HG02642 (cell line): ENCODE results near the gene SPSB4.

ENCODE experiments used
- ATAC-seq: cut with Tn5 transposase; IDR thresholded peaks from one replicate; pipeline ENCODE4 v1.9.1; 2021; ENCODE audit warnings: mild to moderate bottlenecking; ENCODE audit not compliant: unreplicated experiment, poor library complexity

Gene SPSB4

DNA sequence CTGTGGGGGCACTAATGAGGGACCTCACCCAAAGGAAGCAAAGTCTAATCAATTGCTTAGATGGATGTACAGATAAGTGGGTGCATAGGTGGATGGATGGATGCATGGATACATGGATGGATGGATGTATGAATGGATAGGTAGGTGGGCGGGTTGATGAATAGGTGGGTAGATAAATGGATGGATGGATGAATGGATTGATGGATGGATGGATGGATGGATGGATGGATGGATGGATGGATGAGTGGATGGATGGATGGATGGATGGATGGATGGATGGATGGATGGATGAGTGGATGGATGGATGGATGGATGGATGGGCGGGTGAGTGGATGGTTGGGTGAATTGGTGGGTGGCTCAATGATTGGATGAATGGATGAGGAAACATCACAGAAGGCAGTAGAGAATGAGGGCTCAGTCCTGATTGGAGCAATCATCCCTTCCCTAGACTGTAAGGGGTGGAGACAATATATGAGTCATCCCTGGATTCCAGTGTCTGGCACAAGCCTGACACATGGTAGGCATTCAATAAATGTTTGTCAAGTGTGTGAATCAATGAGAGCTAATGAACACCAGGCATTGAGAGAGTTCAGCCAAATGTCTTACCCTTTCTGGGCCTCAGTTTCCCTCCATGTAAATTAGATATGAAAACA lies 140.1 kb downstream of the SPSB4 start:
- ATAC-seq, result no peak

DNA sequence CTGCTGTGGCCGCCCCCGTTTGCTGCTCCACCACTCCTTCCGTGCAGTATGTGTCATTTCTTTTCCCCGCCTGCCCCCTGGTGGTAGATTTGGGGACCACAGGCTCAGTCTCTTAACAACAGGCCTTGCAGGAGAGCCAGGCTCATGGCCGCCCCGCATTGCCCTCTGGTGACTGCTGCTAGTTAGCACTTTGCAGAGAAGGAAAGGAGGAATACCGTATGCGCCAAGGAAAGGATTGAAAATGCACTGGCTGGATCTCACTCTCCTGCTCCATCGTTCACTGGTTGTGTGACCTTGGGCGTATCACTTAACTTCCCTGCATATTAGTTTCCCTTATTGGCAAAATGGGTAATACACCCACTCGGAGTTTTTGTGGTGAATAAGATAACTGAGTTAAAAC lies 141.2 kb downstream of the SPSB4 start:
- ATAC-seq, result peak; percentile 100

DNA sequence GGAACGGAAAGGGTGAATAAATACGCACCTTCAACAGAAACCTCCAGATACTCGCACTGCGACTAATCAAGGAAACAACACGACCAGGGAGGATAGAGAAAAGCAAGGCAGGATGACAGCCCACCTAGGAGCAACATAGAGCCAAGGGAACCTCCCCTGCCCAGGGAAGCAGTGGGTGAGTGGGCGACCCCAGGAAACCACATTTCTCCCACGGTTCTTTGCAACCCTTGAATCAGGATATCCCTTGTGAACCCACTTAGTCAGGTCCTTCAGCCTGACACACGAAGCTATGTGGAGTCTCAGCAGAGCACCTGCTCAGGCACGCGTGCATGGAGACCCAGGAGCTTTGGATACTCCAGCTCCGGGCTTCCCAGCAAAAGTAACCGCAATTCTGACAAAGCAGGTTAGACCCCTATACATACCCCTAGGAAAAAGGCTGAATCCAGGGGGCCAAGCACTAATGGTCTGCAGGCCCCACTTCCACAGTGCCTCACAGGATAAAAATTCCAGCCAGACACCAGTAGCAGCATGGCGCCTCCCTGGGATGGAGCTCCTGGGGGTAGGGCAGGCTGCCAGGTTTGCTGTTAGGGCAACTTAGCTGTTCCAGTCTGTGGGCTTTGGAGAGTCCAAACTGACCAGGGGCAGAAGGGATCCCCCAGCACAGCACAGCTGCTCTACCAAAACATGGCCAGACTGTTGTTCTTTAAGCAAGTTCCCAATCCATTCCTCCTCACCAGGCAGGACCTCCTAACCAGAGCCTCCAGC lies 142.1 kb downstream of the SPSB4 start:
- no peak for ATAC-seq
